ENCODE results near the gene GHR.
"Not testable (repeated sequence)": the region's sequence is repeated elsewhere in the genome, so short reads cannot be mapped to it uniquely, and the experiment has no call there.

Gene GHR

GRCh38 chr5:42572313-42572712 lies 149.1 kb downstream of the GHR start:
- DNase-seq = no peak

GRCh38 chr5:42573386-42573785 lies 150.1 kb downstream of the GHR start:
- DNase-seq = no peak

GRCh38 chr5:42575914-42576313 lies 152.7 kb downstream of the GHR start:
- DNase-seq = not testable (repeated sequence)

GRCh38 chr5:42578901-42579300 lies 155.7 kb downstream of the GHR start:
- DNase-seq = not testable (repeated sequence)

- DNase-seq = no peak
Measured at GRCh38 chr5:42579320-42579719, 156.1 kb downstream of the GHR start.

- DNase-seq = no peak
Measured at GRCh38 chr5:42581845-42582244, 158.6 kb downstream of the GHR start.

GRCh38 chr5:42582723-42583122 lies 159.5 kb downstream of the GHR start:
- no peak for DNase-seq

GRCh38 chr5:42583322-42583721 lies 160.1 kb downstream of the GHR start:
- peak; percentile 26 for DNase-seq

GRCh38 chr5:42586625-42587024 lies 163.4 kb downstream of the GHR start:
- DNase-seq = no peak

GRCh38 chr5:42587096-42587723 lies 164.0 kb downstream of the GHR start:
- no peak for DNase-seq

- DNase-seq = no peak
Measured at GRCh38 chr5:42590566-42590965, 167.3 kb downstream of the GHR start.

- DNase-seq = no peak
Measured at GRCh38 chr5:42591015-42591414, 167.8 kb downstream of the GHR start.

- DNase-seq = no peak
Measured at GRCh38 chr5:42592401-42593140, 169.3 kb downstream of the GHR start.

GRCh38 chr5:42593591-42593990 lies 170.4 kb downstream of the GHR start:
- DNase-seq = no peak

GRCh38 chr5:42595597-42595996 lies 172.4 kb downstream of the GHR start:
- DNase-seq = no peak

GRCh38 chr5:42596817-42597216 lies 173.6 kb downstream of the GHR start:
- no peak for DNase-seq

- DNase-seq = no peak
Measured at GRCh38 chr5:42597318-42597937, 174.2 kb downstream of the GHR start.

- no peak for DNase-seq
Measured at GRCh38 chr5:42598311-42598710, 175.1 kb downstream of the GHR start.

GRCh38 chr5:42599106-42599505 lies 175.9 kb downstream of the GHR start:
- no peak for DNase-seq

- no peak for DNase-seq
Measured at GRCh38 chr5:42600441-42600840, 177.2 kb downstream of the GHR start.

GRCh38 chr5:42604171-42604711 lies 181.0 kb downstream of the GHR start:
- DNase-seq = no peak

- no peak for DNase-seq
Measured at GRCh38 chr5:42605490-42605889, 182.3 kb downstream of the GHR start.

GRCh38 chr5:42606464-42606869 lies 183.2 kb downstream of the GHR start:
- DNase-seq = no peak

GRCh38 chr5:42611437-42611836 lies 188.2 kb downstream of the GHR start:
- no peak for DNase-seq
